Activated B cell treated with CpG ODN at 0.5 μM for 24 hours (primary cell): ENCODE data around the gene GPHN. TPM values are rescaled to one million over a fixed set of nuclear protein-coding genes. Genes with fewer than 3 reads are reported as not detected.
"Not testable (repeated sequence)": the region's sequence is repeated elsewhere in the genome, so short reads cannot be mapped to it uniquely, and the experiment has no call there.

Experiments
- ATAC-seq: fragments of 200-7000 bp; cut with Tn5 transposase; one replicate; pipeline ENCODE4 v1.10.0; 2021; ENCODE audit warnings: low read depth, mild to moderate bottlenecking, moderate library complexity
- CTCF ChIA-PET: fragments of 350-600 bp; sonication (Branson Sonifier 250); formaldehyde crosslinking; loops from one replicate; lab custom pipeline; 2021; ENCODE audit warnings: antibody characterized with exemption; lab: Charles Lee
- POLR2A ChIA-PET: fragments of 350-600 bp; sonication (Branson Sonifier 250); formaldehyde crosslinking; loops from one replicate; lab custom pipeline; 2021; ENCODE audit warnings: antibody characterized with exemption; lab: Charles Lee
- DNase-seq: peaks from one replicate; pipeline ENCODE4 v3.0.0; 2022
- H3K27ac Mint-ChIP-seq: one replicate; pipeline ENCODE4 v1.8.0; 2020; ENCODE audit warnings: mixed read lengths
- H3K27me3 Mint-ChIP-seq: one replicate; pipeline ENCODE4 v1.8.0; 2021; ENCODE audit warnings: mixed read lengths
- H3K36me3 Mint-ChIP-seq: one replicate; pipeline ENCODE4 v1.8.0; 2021; ENCODE audit warnings: low read depth, mixed read lengths
- H3K4me1 Mint-ChIP-seq: one replicate; pipeline ENCODE4 v1.8.0; 2021; ENCODE audit warnings: mixed read lengths
- H3K4me3 Mint-ChIP-seq: one replicate; pipeline ENCODE4 v1.8.0; 2020; ENCODE audit warnings: mild to moderate bottlenecking, mixed read lengths
- H3K9me3 Mint-ChIP-seq: one replicate; pipeline ENCODE4 v1.8.0; 2020; ENCODE audit warnings: mixed read lengths
- CTCF ChIP-seq: fragments of 200-600 bp; IDR thresholded peaks from one replicate; pipeline ENCODE4 v1.8.0; 2022; ENCODE audit warnings: antibody characterized with exemption, mild to moderate bottlenecking
- intact Hi-C: fragments of 100-400 bp; cut with micrococcal nuclease; formaldehyde crosslinking; loops from one replicate; pipeline ENCODE4 v1.15.1; 2024
- total RNA-seq: library from RNA; stranded (reverse); gene quantifications from 2 replicates; pipeline ENCODE4 v1.2.3, GENCODE V29; 2022

GPHN gene
- total RNA-seq, 1 donor from 2014 or later = 36.9 TPM

- H3K9me3 Mint-ChIP-seq = peaks cover 11% of the 10 kb centered on the region
- H3K4me3 Mint-ChIP-seq = no peak overlapping the region
- TF ChIP-seq CTCF = no peak
- peaks cover 7% of the 10 kb centered on the region for H3K36me3 Mint-ChIP-seq
- H3K4me1 Mint-ChIP-seq = no peaks in the 10 kb centered on the region
- intact Hi-C loops = no loop called here
- ChIA-PET CTCF (no interaction called here), POLR2A (no interaction called here)
- DNase-seq (no peak), ATAC-seq (no peak)
- no peak overlapping the region for H3K27ac Mint-ChIP-seq
- H3K27me3 Mint-ChIP-seq = no peaks in the 10 kb centered on the region
Observed at GRCh38 chr14:67050896-67051295, 542.9 kb downstream of the GPHN start.

- H3K27me3 Mint-ChIP-seq = no peaks in the 10 kb centered on the region
- intact Hi-C loops = no loop called here
- ATAC-seq (no peak), DNase-seq (no peak)
- CTCF ChIA-PET = no interaction called here
- POLR2A ChIA-PET = no interaction called here
- peaks cover 15% of the 10 kb centered on the region for H3K9me3 Mint-ChIP-seq
- H3K4me3 Mint-ChIP-seq = no peak overlapping the region
- peaks cover 7% of the 10 kb centered on the region for H3K36me3 Mint-ChIP-seq
- TF ChIP-seq CTCF = no peak
- no peaks in the 10 kb centered on the region for H3K4me1 Mint-ChIP-seq
- H3K27ac Mint-ChIP-seq = no peak overlapping the region
Observed at GRCh38 chr14:67056684-67057083, 548.7 kb downstream of the GPHN start.

- intact Hi-C loops = no loop called here
- Mint-ChIP-seq H3K27me3 (no peaks in the 10 kb centered on the region), H3K27ac (no peak overlapping the region), H3K4me3 (no peak overlapping the region), H3K4me1 (no peaks in the 10 kb centered on the region), H3K36me3 (peaks cover 7% of the 10 kb centered on the region), H3K9me3 (peaks cover 11% of the 10 kb centered on the region)
- ATAC-seq (no peak), DNase-seq (no peak)
- no peak for TF ChIP-seq CTCF
- POLR2A ChIA-PET = no interaction called here
- CTCF ChIA-PET = no interaction called here
Observed at GRCh38 chr14:67059596-67059995, 551.6 kb downstream of the GPHN start.

GRCh38 chr14:67060546-67060945 lies 552.6 kb downstream of the GPHN start:
- POLR2A ChIA-PET = no interaction called here
- ATAC-seq (no peak), DNase-seq (no peak)
- H3K9me3 Mint-ChIP-seq = peaks cover 8% of the 10 kb centered on the region
- intact Hi-C loops = no loop called here
- H3K27ac Mint-ChIP-seq = no peak overlapping the region
- no peaks in the 10 kb centered on the region for H3K27me3 Mint-ChIP-seq
- TF ChIP-seq CTCF = no peak
- H3K36me3 Mint-ChIP-seq = peaks cover 9% of the 10 kb centered on the region
- CTCF ChIA-PET = no interaction called here
- H3K4me1 Mint-ChIP-seq = no peaks in the 10 kb centered on the region
- H3K4me3 Mint-ChIP-seq = no peak overlapping the region

GRCh38 chr14:67067070-67067814 lies 559.3 kb downstream of the GPHN start:
- ATAC-seq, H3K27me3 Mint-ChIP-seq, DNase-seq, H3K36me3 Mint-ChIP-seq, POLR2A ChIA-PET, H3K4me3 Mint-ChIP-seq, H3K9me3 Mint-ChIP-seq, CTCF ChIA-PET, H3K4me1 Mint-ChIP-seq, H3K27ac Mint-ChIP-seq, intact Hi-C loops: not testable (repeated sequence)

- Mint-ChIP-seq H3K4me3 (no peak overlapping the region), H3K36me3 (peaks cover 2% of the 10 kb centered on the region), H3K9me3 (no peaks in the 10 kb centered on the region), H3K27ac (no peak overlapping the region), H3K4me1 (no peaks in the 10 kb centered on the region), H3K27me3 (no peaks in the 10 kb centered on the region)
- no peak for TF ChIP-seq CTCF
- DNase-seq (no peak), ATAC-seq (no peak)
- ChIA-PET CTCF (no interaction called here), POLR2A (no interaction called here)
- intact Hi-C loops = no loop called here
Observed at GRCh38 chr14:67068251-67068650, 560.3 kb downstream of the GPHN start.
